Uterus (tissue), 2 donors: ENCODE data around the gene ANKRD24.

Source experiments
- CTCF ChIP-seq, 4 experiments: fragments of 200-600 bp in 2 of 4; fragments of 450-650 bp in 2 of 4; sonication (generic) in 2 of 4; IDR thresholded peaks; one replicate each; pipeline ENCODE4 v1.5.1; 2016 to 2019; ENCODE audit warnings: antibody characterized with exemption in 4 of 4, mild to moderate bottlenecking in 2 of 4, moderate library complexity in 1 of 4
- POLR2A ChIP-seq, 2 donors: fragments of 450-650 bp; IDR thresholded peaks; one replicate each; pipeline ENCODE4 v1.6.1; 2016; ENCODE audit warnings: antibody characterized with exemption in 2 of 2, mild to moderate bottlenecking in 1 of 2, moderate library complexity in 1 of 2

GRCh38 chr19:4183967-4184717 lies 1.7 kb downstream of the ANKRD24 start:
- TF ChIP-seq CTCF (IDR thresholded peaks at IDR 0.05) (no peak), POLR2A (IDR thresholded peaks at IDR 0.05) (no peak)
